ENCODE measurements around the gene BRAF. TPM values are rescaled to one million over a fixed set of nuclear protein-coding genes. Genes with fewer than 3 reads are reported as not detected.

BRAF gene
- total RNA-seq, 1 experiment from 2014 or later, result 29.7 TPM

- no peaks in the 10 kb centered on the region for H3K79me2 ChIP-seq (ENCODE audit: insufficient read depth, low read length)
- no peak for TF ChIP-seq SIN3A (IDR thresholded peaks at IDR 0.05; ENCODE audit: low read depth)
- TF ChIP-seq CEBPB (IDR thresholded peaks at IDR 0.05; ENCODE audit: low read depth), result no peak
- TF ChIP-seq CTCF (IDR thresholded peaks at IDR 0.05 in 2 of 3, conservative IDR thresholded peaks at IDR 0.05 in 1 of 3; ENCODE audit: borderline replicate concordance in 1 of 3, insufficient read depth in 1 of 3, low read depth in 2 of 3, low read length in 2 of 3), result no peak
- no peak for TF ChIP-seq ZFX (IDR thresholded peaks at IDR 0.05)
- TF ChIP-seq ELF1 (IDR thresholded peaks at IDR 0.05; ENCODE audit: borderline replicate concordance, low read depth), result no peak
- no peak overlapping the region for H3K4me2 ChIP-seq (ENCODE audit: low read length)
- no peak overlapping the region for H3K27ac ChIP-seq (ENCODE audit: low read depth, low read length)
- CTCF ChIA-PET, result no interaction called here
- no TSS peak for BruUV-seq (replicated peaks)
- ATAC-seq (no peak), DNase-seq (ENCODE audit: low read depth, low spot score) (no peak)
- H3K36me3 ChIP-seq (ENCODE audit: control insufficient read depth in 1 of 2, insufficient read depth in 2 of 2, low read length in 2 of 2), result peaks cover 0 to 4% of the 10 kb centered on the region in 2 experiments; a peak in 1 of 4 replicates
- H3K9me3 ChIP-seq (ENCODE audit: control insufficient read depth in 1 of 2, insufficient read depth in 1 of 2, low read depth in 1 of 2, low read length in 2 of 2), result no peaks in the 10 kb centered on the region
- no peak overlapping the region for H3K9ac ChIP-seq (ENCODE audit: low read length)
- no peaks in the 10 kb centered on the region for H4K20me1 ChIP-seq (ENCODE audit: insufficient read depth)
- H3K9me2 ChIP-seq (ENCODE audit: insufficient read depth), result no peaks in the 10 kb centered on the region
- no peak overlapping the region for H3K4me3 ChIP-seq (replicated peaks in 1 of 2; ENCODE audit: low read depth in 1 of 2, low read length in 2 of 2)
- POLR2A ChIA-PET, result no interaction called here
- RAD21 ChIA-PET (ENCODE audit: low non-redundant PET in 1 of 2, low total read pairs in 2 of 2, uncharacterized antibody in 2 of 2, unreplicated experiment in 2 of 2), result no interaction called here
- H3K4me1 ChIP-seq (ENCODE audit: control insufficient read depth in 1 of 2, insufficient read depth in 2 of 2, low read length in 2 of 2), result no peaks in the 10 kb centered on the region
- no peaks in the 10 kb centered on the region for H3K27me3 ChIP-seq (ENCODE audit: insufficient read depth, low read length)
- no peak overlapping the region for H2AFZ ChIP-seq (ENCODE audit: low read depth, low read length, poor library complexity, severe bottlenecking)
- intact Hi-C loops (cut with micrococcal nuclease), result no loop called here
These were observed 186.4 kb downstream of the BRAF start for GRCh38 chr7:140738280-140738679.

- Histone ChIP-seq H3K9me3 (ENCODE audit: control insufficient read depth in 1 of 2, insufficient read depth in 1 of 2, low read depth in 1 of 2, low read length in 2 of 2) (no peaks in the 10 kb centered on the region), H3K36me3 (ENCODE audit: control insufficient read depth in 1 of 2, insufficient read depth in 2 of 2, low read length in 2 of 2) (peaks cover 0 to 4% of the 10 kb centered on the region in 2 experiments; a peak in 1 of 4 replicates), H2AFZ (ENCODE audit: low read depth, low read length, poor library complexity, severe bottlenecking) (no peak overlapping the region), H3K9ac (ENCODE audit: low read length) (no peak overlapping the region), H3K4me2 (ENCODE audit: low read length) (no peak overlapping the region), H4K20me1 (ENCODE audit: insufficient read depth) (no peaks in the 10 kb centered on the region), H3K27me3 (ENCODE audit: insufficient read depth, low read length) (no peaks in the 10 kb centered on the region), H3K27ac (ENCODE audit: low read depth, low read length) (no peak overlapping the region), H3K4me3 (replicated peaks in 1 of 2; ENCODE audit: low read depth in 1 of 2, low read length in 2 of 2) (no peak overlapping the region), H3K79me2 (ENCODE audit: insufficient read depth, low read length) (no peaks in the 10 kb centered on the region), H3K9me2 (ENCODE audit: insufficient read depth) (no peaks in the 10 kb centered on the region), H3K4me1 (ENCODE audit: control insufficient read depth in 1 of 2, insufficient read depth in 2 of 2, low read length in 2 of 2) (no peaks in the 10 kb centered on the region)
- BruUV-seq (replicated peaks), result no TSS peak
- RAD21 ChIA-PET (ENCODE audit: low non-redundant PET in 1 of 2, low total read pairs in 2 of 2, uncharacterized antibody in 2 of 2, unreplicated experiment in 2 of 2), result no interaction called here
- CTCF ChIA-PET, result interaction anchor here (1.1 kb wide), 1 partner anchor 8 kb away, joined by 3 read pairs; no protein-coding TSS in a partner anchor
- ATAC-seq (no peak), DNase-seq (ENCODE audit: low read depth, low spot score) (no peak)
- TF ChIP-seq EGR1 (IDR thresholded peaks at IDR 0.05; ENCODE audit: low read depth) (no peak), SP1 (IDR thresholded peaks at IDR 0.05; ENCODE audit: low read depth) (no peak), TCF7L2 (IDR thresholded peaks at IDR 0.05; ENCODE audit: borderline replicate concordance, extremely low read depth, insufficient read depth, insufficient read length) (no peak), EZH2 (IDR thresholded peaks at IDR 0.05) (no peak)
- intact Hi-C loops (cut with micrococcal nuclease), result no loop called here
- POLR2A ChIA-PET, result no interaction called here
These were observed 190.0 kb downstream of the BRAF start for GRCh38 chr7:140734729-140735128.

Data from HCT116 (cell line).